EL (cell line): Measurements from ENCODE around the gene RAB8B.
A peak's percentile ranks its signal among the peaks of the same experiment; 100 is the strongest.

Source experiments
- DNase-seq: peaks from one replicate; pipeline ENCODE4 v3.0.0-alpha.2; 2016

Gene RAB8B

GRCh38 chr15:63188926-63189871 is at the start of gene RAB8B:
RAB8B (plus strand) TSS chr15:63189606; CDS start chr15:63189625, 19 bp downstream.
- peak; percentile 97 for DNase-seq

GRCh38 chr15:63140936-63141335 is 48.5 kb upstream of the RAB8B start:
- DNase-seq = no peak

- DNase-seq = no peak
Observed at GRCh38 chr15:63145426-63145825, 44.0 kb upstream of the RAB8B start.

- DNase-seq = no peak
Observed at GRCh38 chr15:63146684-63147083, 42.7 kb upstream of the RAB8B start.

GRCh38 chr15:63151665-63152064 is 37.7 kb upstream of the RAB8B start:
- no peak for DNase-seq

GRCh38 chr15:63155486-63155885 is 33.9 kb upstream of the RAB8B start:
- DNase-seq = no peak

- DNase-seq = no peak
Observed at GRCh38 chr15:63156086-63156710, 33.2 kb upstream of the RAB8B start.

- DNase-seq = peak; percentile 45
Observed at GRCh38 chr15:63156755-63157117, 32.7 kb upstream of the RAB8B start.

- peak; percentile 91 for DNase-seq
Observed at GRCh38 chr15:63157118-63157843, 32.1 kb upstream of the RAB8B start, which contains the start of gene RPS27L. RPS27L (minus strand) TSS chr15:63157477; CDS start chr15:63157405, 72 bp downstream.

GRCh38 chr15:63157891-63158431 is 31.4 kb upstream of the RAB8B start:
- peak; percentile 83 for DNase-seq

GRCh38 chr15:63160638-63161037 is 28.8 kb upstream of the RAB8B start:
- DNase-seq = no peak

- DNase-seq = no peak
Observed at GRCh38 chr15:63163217-63163616, 26.2 kb upstream of the RAB8B start.

- no peak for DNase-seq
Observed at GRCh38 chr15:63165166-63165859, 24.1 kb upstream of the RAB8B start.

GRCh38 chr15:63166219-63166618 is 23.2 kb upstream of the RAB8B start:
- DNase-seq = peak; percentile 36

GRCh38 chr15:63169788-63170187 is 19.6 kb upstream of the RAB8B start:
- DNase-seq = no peak

- DNase-seq = no peak
Observed at GRCh38 chr15:63172376-63172775, 17.0 kb upstream of the RAB8B start.

GRCh38 chr15:63172851-63173451 is 16.5 kb upstream of the RAB8B start:
- no peak for DNase-seq

- no peak for DNase-seq
Observed at GRCh38 chr15:63176302-63176701, 13.1 kb upstream of the RAB8B start.

- no peak for DNase-seq
Observed at GRCh38 chr15:63178034-63178433, 11.4 kb upstream of the RAB8B start.

GRCh38 chr15:63180746-63181145 is 8.7 kb upstream of the RAB8B start:
- DNase-seq = no peak

- DNase-seq = no peak
Observed at GRCh38 chr15:63181648-63182047, 7.8 kb upstream of the RAB8B start.

- DNase-seq = no peak
Observed at GRCh38 chr15:63185206-63185605, 4.2 kb upstream of the RAB8B start.
